K562 (cell line): ENCODE measurements around the gene KIF9. TPM values are rescaled to one million over a fixed set of nuclear protein-coding genes. Genes with fewer than 3 reads are reported as not detected.

Experiments used
- CEBPZ ChIP-seq: fragments of 150-350 bp; IDR thresholded peaks from 2 replicates; pipeline ENCODE4 v1.6.1; 2014; ENCODE audit warnings: low read depth, mild to moderate bottlenecking, low read length, borderline replicate concordance
- E4F1 ChIP-seq: fragments of 250-450 bp; sonication (Bioruptor Pico); IDR thresholded peaks from 2 replicates; pipeline ENCODE4 v1.5.0; 2021; ENCODE audit warnings: mild to moderate bottlenecking, borderline replicate concordance
- KLF1 ChIP-seq: fragments of 450-650 bp; IDR thresholded peaks from 2 replicates; pipeline ENCODE4 v1.6.1; 2016; ENCODE audit warnings: missing genetic modification characterization, missing compliant biosample characterization
- PREB ChIP-seq: sonication (generic); formaldehyde crosslinking; IDR thresholded peaks from 2 replicates; pipeline ENCODE4 v1.8.1; 2023; ENCODE audit warnings: mild to moderate bottlenecking, missing genetic modification reagents
- SAFB ChIP-seq: fragments of 200-400 bp; formaldehyde crosslinking; IDR thresholded peaks from 2 replicates; pipeline ENCODE4 v1.6.1; 2017; ENCODE audit warnings: low read depth, low read length, borderline replicate concordance
- TBP ChIP-seq: optimal IDR thresholded peaks from 2 replicates; pipeline ENCODE3; 2011; ENCODE audit warnings: low read depth, low read length, improper control_type of control experiment
- TEAD4 ChIP-seq, 2 experiments: sonication (generic) in 1 of 2; formaldehyde crosslinking in 1 of 2; IDR thresholded peaks; 2 replicates each; pipeline versions ENCODE4 v1.6.1 to v1.8.0; 2012 to 2022; ENCODE audit warnings: borderline replicate concordance in 1 of 2, inconsistent platforms in 1 of 2, low read length in 1 of 2, mild to moderate bottlenecking in 1 of 2, missing genetic modification reagents in 1 of 2
- ZNF436 ChIP-seq: fragments of 250-450, 450-650 bp; sonication (Bioruptor Pico); formaldehyde crosslinking; IDR thresholded peaks from 2 replicates; pipeline ENCODE4 v1.7.0; 2020; ENCODE audit warnings: mild to moderate bottlenecking
- ZNF511 ChIP-seq: sonication (generic); formaldehyde crosslinking; IDR thresholded peaks from 2 replicates; pipeline ENCODE4 v1.8.0; 2022; ENCODE audit warnings: mild to moderate bottlenecking, missing genetic modification reagents
- ZNF609 ChIP-seq: sonication (generic); formaldehyde crosslinking; IDR thresholded peaks from 2 replicates; pipeline ENCODE4 v1.8.1; 2023; ENCODE audit warnings: missing genetic modification reagents, mild to moderate bottlenecking, borderline replicate concordance
- ZNF717 ChIP-seq: fragments of 250-450 bp; sonication (Bioruptor Pico); IDR thresholded peaks from 2 replicates; pipeline ENCODE4 v1.5.0; 2021
- polyA plus RNA-seq, 8 experiments: library from polyadenylated mRNA; depleted of rRNA in 4 of 8; stranded (reverse) in 5 of 8; unstranded in 3 of 8; fragments of >200 nt; fragmentation: Nextera tagmentation in 2 of 8; fragmentation: Illumina TruSeq in 1 of 8; extraction: Ambion mirVana in 2 of 8; extraction: Trizol in 1 of 8; gene quantifications; 2 replicates each; pipeline versions ENCODE4 v1.2.1 to v1.2.3, GENCODE V29; 2011 to 2014; ENCODE audit warnings: inconsistent platforms in 1 of 8, missing spikeins in 1 of 8
- total RNA-seq, 7 experiments: library from RNA; depleted of rRNA in 6 of 7; stranded (reverse); fragments of >200 nt in 6 of 7; fragmentation: Illumina TruSeq in 2 of 7; extraction: Trizol in 2 of 7; gene quantifications; 2 replicates each; pipeline versions ENCODE4 v1.2.1 to v1.2.3, GENCODE V29; 2011 to 2021; ENCODE audit warnings: low replicate concordance in 1 of 7

The KIF9 gene
- total and polyA plus RNA-seq, 9 of the 15 experiments (the other 6 are each of a cell fraction or from before 2014, with no cell fraction given), result 16.9 to 56.9 (median 25.0) TPM

- no peak for TF ChIP-seq CEBPZ
- TF ChIP-seq ZNF436, result no peak
- TF ChIP-seq TBP, result no peak
- TF ChIP-seq PREB, result no peak
- no peak for TF ChIP-seq ZNF717 (CRISPR knock-in tag)
- TF ChIP-seq TEAD4 (IDR thresholded peaks at IDR 0.05; ENCODE audit: low read length), result peak; percentile 98
- TF ChIP-seq TEAD4 (CRISPR knock-in tag; IDR thresholded peaks at IDR 0.05; ENCODE audit: borderline replicate concordance), result no peak
- no peak for TF ChIP-seq E4F1 (CRISPR knock-in tag)
- no peak for TF ChIP-seq ZNF609
- TF ChIP-seq KLF1, result no peak
- TF ChIP-seq SAFB, result no peak
- TF ChIP-seq ZNF511 (CRISPR knock-in tag), result no peak
Measured at GRCh38 chr3:47315069-47315647, 32.6 kb upstream of the KIF9 start (continued).
